Posterior cingulate gyrus (tissue), 11 donors: ENCODE results near the gene CCDC192.
"Not testable (repeated sequence)": the region's sequence is repeated elsewhere in the genome, so short reads cannot be mapped to it uniquely, and the experiment has no call there.

ENCODE experiments used
- DNase-seq, 10 donors: peaks; one replicate each; pipeline versions ENCODE4 v3.0.0 to v3.0.0-alpha.2; 2020 to 2021; ENCODE audit warnings: mixed read lengths in 3 of 10
- intact Hi-C: fragments of 100-400 bp; cut with DNase I; formaldehyde crosslinking; loops from one replicate; pipeline ENCODE4 v1.15.1; 2023

CCDC192 gene

DNA sequence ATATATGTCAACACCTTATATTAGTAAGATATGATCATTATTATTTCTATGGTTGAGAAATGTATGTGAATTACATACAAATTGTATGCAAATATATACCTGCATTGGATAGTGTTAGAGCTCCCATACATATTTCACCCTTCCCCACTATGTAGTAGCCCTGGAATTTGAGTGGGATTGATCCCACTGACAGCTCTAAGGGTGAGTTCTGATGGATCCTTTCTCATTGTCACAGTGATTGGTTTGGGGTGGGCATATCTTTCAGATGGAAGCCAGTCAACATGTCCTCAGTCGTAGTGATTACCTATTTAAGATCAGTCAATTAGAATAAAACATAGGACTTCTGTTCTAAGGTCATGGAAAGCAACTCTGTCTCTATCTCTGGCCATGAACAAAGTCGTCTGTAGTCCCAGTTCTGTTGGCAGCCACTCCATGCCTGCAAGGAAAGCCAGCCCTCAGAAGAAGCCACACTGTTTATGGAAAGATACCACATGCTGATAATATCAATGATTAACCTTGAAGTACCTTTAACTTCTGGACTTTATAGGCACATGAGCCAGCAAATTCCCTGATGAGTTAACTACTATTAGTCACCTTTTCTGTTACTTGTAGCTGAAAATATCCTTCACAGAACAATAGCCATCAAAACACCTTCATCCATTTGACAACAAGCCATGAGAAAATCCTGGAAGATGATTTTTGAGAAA, 5.1 kb upstream of the CCDC192 start:
- intact Hi-C loops = no loop called here
- no peak for DNase-seq

DNA sequence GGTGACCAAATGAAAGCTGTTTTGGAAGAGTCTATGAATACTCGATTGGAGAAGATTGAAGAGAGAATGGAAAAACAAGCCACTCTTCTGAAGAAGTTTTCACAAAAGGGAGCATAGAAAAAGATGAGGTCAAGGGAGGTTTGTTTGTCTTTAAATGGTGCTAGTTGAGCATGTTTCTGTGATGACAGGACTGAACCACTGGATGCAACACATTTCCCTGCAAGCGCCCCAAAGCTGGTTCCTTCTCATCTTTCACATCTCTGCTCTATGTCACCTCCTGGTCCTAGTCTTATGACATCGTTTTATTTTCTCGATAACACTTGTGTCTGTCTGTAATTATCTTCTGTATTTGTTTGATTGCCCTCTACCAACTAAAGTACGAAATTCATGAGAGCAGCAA, 3.8 kb upstream of the CCDC192 start:
- DNase-seq = no peak
- intact Hi-C loops = no loop called here

DNA sequence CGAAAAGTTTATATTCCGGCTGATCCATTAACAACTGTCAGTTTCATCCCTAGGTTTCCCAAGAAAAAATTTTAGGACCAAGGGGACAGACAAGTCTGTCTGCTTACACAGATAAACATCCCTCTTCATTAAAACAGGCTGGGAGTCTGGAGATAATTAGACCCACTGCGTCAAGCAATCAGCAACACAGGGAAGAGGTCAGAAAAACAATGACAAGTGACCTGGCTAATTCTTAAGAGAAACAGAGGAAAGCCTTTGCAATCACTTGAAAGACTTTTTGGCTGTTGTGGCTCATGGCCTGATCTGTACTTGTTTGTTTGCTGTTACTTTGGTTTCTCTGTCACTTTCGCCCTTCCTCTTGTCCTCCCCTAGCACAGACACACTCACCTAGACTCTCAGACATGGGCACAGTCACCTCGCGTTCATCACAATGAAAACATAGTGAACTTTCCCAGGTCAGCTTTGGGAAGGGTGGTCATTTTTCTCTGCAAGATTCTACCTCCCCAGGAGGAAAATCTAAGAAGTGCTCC, 2.9 kb upstream of the CCDC192 start:
- no peak for DNase-seq
- intact Hi-C loops = no loop called here

DNA sequence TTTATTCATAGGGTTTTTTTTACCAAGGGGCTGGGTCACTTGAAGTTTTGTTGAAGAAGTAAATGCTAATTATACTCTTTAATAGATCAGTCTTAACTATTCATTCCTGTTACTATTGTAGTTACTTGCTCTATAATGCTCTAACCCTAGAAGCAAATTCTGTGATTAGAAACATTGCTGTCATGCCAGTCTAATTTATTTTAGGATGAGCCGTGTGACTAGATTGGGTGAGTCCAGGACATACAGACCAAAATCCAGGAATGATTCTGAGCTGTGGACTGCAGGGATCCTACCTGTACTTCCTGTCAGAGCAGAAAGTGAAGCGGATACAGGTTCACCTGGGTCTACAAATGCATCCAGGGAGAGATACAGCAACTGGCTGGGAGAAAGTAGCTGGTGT, 757 bp upstream of the CCDC192 start:
- intact Hi-C loops = no loop called here
- no peak for DNase-seq

DNA sequence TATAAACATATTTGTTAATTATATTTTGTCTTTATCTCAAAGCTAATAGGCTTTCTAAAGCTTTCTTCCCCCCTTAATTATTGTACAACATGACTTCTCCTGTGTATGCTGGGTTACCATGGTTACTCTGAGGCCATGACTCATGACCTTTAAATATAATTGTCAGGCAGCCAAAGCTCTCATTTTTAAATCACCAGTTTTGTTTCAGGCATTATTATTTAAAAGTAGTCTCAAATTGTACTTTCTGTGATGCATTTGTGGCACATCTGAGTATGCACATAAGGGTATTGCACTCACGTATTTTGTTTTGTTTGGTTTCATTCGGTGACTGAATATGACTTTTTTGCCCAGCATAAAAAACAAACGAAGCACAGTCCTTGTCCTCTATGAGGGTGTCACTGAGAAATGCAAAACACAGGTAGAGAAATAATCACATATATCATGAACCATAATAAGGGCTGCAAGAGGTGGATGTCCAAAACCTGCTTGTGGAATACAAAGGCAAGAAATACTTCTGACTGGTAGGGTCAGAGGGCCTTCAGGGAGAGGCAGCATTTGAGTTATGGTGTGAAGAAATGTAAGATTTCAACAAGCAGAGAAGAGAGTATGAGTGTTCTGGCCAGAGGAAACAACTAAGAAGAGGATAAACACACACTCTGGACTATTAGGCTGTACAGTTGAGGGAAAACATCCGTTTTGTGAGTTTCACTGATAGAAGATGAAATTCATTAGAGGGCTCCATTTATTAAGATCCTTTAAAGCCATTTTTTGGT, 2.1 kb downstream of the CCDC192 start:
- intact Hi-C loops = no loop called here
- DNase-seq = no peak

DNA sequence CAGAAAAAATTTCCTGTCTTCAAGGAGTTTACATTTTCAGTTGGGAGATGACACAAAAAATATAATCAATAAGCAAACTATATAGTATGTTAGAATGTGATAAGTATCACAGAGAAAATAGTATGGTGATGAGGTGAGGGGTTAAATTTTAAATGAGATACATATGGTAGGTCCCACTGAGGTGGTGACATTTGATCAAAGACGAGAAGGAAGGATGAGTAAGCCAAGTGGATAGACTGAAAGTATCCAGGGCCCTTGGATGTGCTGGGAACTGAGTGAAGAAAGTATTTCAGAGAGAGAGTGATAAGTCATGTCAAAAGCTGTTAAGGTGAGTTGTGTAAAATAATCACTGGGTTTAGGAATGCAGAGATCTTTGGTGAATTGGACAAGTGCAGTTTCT, 3.5 kb downstream of the CCDC192 start:
- intact Hi-C loops = no loop called here
- no peak for DNase-seq

DNA sequence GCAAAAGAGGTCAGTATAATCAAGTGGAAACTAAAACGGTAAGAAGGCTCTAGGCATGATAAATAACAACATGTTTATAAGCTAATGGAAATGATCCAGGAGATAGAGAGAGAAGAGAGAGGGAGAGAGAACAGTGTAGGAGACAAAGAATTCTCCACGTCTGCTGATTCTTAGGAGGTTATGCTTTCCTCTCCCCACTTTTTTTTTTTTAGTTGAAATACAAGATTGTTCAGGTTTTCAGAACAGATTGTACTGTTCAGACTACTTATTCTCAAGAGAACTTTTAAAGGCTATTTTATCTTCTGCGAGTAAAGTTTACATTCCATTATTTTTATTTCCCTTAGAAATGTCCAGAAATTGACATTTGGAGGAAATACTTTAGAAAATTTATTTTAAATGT, 4.0 kb downstream of the CCDC192 start:
- intact Hi-C loops = no loop called here

DNA sequence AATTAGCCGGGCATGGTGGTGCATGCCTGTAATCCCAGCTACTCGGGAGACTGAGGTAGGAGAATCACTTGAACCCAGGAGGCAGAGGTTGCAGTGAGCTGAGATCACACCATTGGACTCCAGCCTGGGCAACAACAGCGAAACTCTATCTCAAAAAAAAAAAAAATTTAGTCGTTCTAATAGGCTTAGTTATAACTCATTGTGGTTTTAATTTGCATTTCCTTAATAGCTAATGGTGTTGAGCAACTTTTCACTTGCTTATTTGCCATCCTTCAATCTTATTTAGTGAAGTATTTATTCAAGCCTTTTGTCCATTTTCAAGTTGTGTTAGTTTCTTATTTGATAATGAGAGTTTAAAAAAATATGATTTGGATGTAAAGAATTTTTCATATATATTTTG, 9.9 kb downstream of the CCDC192 start:
- intact Hi-C loops, DNase-seq: not testable (repeated sequence)

More for the DNA sequence above, 4.0 kb downstream of the CCDC192 start:
- no peak for DNase-seq

DNA sequence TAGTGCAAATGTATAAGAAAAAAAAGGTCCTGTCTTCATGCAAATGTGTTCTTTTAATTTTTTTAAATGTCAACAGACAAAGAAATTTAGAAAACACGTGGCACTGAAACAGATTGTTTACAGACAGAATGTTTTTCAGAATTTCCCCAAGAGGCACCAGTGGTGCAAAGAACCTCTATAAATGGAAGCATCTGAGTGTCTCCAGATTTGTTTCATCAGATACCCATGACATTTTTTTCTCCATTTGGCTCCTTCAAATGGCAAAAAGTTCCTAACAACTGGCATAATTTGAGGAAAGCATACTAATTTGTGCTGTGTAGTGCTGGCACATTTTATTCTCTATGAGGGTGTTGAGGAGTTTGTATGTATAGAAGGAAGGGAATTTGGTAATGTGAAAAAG, 15.0 kb downstream of the CCDC192 start:
- intact Hi-C loops = no loop called here

DNA sequence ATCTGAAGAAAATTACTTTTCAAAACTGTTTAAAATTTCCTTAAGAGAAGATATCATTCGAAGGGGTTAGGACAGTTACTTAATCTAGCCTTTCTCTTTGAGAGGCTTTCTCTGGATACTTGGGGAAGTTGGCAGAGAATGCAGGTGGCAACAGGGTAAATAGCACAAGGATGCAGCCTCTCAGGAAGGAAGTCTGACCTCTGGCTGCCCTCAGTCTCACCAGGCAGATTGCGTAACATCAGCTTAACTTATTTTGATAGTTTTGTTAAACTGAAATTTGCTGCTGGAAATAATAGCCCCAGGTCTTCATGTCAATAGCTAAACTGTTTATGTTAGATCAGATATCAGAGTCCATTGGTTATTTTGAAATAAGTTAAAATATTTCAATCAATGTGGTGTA, 20.4 kb downstream of the CCDC192 start:
- intact Hi-C loops = no loop called here
- DNase-seq = no peak

More for the DNA sequence above, 15.0 kb downstream of the CCDC192 start:
- DNase-seq = no peak

DNA sequence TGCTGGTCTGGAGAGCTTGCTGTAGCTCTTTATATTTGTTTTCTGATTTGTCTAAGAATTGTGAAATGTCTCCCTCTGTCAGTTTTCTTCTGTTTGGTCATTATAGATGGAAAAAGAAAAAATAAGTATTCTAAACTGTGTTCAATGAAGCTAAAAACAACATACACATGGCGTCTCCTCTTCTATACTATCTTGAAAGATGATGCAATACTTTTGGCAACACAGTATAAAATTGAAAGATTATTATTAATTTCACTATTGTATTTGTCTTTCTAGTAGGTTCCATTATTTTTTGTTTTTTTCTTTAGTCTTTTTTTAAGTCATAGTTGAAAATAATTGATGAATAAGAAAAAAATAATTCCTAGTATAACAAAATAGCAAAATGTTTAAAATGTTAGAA, 22.5 kb downstream of the CCDC192 start:
- DNase-seq = no peak
- intact Hi-C loops = no loop called here

DNA sequence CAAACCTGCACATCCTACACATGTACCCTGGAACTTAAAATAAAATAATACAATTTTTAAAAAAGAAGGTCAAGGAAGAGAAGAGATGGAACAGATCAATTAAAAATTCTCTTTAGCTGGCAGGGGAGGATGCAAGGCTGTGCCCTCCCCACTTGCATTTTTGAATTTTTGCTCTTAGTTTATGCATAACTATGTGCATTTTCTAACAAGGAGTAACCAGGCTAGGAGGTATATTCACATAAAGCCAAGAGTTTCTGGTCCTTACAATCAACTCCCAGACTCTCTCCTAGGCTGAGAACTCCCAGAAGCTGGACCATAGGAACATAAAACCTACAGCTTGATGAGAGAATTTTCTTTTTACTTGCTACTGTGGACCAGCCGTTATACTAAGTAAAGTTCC, 29.8 kb downstream of the CCDC192 start:
- intact Hi-C loops = no loop called here
- no peak for DNase-seq

DNA sequence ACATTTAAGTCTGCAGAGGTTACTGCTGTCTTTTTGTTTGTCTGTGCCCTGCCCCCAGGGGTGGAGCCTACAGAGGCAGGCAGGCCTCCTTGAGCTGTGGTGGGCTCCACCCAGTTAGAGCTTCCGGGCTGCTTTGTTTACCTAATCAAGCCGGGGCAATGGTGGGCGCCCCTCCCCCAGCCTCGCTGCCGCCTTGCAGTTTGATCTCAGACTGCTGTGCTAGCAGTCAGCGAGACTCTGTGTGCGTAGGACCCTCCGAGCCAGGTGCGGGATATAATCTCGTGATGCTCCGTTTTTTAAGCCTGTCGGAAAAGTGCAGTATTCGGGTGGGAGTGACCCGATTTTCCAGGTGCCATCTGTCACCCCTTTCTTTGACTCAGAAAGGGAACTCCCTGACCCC, 36.2 kb downstream of the CCDC192 start:
- DNase-seq, intact Hi-C loops: not testable (repeated sequence)

DNA sequence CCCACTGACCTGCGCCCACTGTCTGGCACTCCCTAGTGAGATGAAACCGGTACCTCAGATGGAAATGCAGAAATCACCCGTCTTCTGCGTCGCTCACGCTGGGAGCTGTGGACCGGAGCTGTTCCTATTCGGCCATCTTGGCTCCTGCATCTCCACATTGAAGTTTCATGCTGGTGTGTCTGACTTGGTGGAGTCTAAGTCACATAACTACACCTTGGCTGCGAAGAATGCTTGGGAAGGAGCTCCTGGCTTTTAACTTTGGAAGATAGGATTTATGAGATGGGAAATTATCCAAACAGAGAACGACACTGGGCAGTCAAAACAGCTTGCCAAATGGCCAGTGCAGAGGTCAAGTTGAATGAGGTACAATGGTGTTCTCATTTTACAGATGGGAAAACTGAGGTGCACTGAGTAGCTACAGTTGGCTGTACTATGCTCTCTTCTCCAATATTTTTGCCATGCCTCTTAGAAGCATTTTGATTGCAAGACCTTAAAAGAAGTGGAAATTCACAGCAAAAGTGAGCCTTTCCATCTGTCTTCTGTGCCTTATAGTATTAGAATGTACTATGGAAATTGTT, 36.7 kb downstream of the CCDC192 start:
- DNase-seq = no peak
- intact Hi-C loops = no loop called here

DNA sequence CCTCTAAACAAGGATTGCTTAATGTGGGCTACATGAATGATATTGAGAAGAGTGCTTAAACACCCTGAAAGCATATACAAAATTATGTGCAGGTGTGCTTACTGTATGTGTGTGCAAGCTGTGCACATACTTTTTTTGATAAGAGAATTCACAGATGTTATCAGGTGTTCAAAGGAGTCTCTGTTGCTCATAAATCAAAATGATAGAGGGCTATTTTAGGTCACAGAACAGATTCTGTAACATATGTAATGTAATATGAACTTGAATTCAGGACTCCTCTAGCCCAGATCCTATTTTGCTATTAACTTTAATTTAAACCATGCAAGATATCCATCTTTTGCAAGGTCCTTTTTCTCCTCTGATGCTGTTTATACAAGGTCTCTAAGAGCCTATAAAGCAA, 38.2 kb downstream of the CCDC192 start:
- no peak for DNase-seq

DNA sequence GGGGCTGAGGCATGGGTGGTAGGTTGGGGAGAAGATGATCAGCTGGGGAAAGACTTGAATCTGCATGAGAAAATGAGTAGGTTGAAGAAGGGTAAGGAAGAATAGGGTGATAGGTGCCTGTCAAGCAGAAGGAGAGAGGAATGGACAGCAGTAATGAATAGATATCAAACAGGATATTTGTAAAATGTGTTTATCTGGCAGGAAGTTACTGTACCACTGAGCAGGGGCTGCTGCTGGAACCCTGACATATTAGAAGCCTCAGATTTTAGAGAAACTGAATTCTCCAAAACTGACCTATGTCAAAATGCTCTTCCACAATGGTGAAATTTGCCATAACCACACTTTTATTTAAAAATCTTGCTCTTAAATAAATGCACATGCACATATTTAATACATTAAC, 41.0 kb downstream of the CCDC192 start:
- intact Hi-C loops = no loop called here
- DNase-seq = no peak

More for the DNA sequence above, 38.2 kb downstream of the CCDC192 start:
- intact Hi-C loops = no loop called here

DNA sequence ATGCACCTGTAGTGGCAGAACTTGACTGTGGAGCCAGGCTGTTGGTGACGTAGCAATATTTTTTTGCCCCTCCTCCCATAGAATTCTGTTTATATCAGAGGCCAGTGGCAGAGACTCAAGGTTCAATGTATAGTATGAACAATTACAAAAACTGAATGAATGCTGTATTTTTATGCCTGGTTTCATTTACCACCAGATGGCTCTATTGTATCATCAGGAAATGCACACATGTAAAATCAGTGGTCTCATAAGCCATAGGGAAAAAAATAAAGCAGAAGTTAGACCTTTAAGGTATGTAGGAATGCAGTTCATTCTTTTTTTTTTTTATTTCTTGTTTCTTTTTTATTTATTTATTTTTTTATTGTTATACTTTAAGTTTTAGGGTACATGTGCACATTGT, 43.6 kb downstream of the CCDC192 start:
- intact Hi-C loops = no loop called here
- DNase-seq = no peak

DNA sequence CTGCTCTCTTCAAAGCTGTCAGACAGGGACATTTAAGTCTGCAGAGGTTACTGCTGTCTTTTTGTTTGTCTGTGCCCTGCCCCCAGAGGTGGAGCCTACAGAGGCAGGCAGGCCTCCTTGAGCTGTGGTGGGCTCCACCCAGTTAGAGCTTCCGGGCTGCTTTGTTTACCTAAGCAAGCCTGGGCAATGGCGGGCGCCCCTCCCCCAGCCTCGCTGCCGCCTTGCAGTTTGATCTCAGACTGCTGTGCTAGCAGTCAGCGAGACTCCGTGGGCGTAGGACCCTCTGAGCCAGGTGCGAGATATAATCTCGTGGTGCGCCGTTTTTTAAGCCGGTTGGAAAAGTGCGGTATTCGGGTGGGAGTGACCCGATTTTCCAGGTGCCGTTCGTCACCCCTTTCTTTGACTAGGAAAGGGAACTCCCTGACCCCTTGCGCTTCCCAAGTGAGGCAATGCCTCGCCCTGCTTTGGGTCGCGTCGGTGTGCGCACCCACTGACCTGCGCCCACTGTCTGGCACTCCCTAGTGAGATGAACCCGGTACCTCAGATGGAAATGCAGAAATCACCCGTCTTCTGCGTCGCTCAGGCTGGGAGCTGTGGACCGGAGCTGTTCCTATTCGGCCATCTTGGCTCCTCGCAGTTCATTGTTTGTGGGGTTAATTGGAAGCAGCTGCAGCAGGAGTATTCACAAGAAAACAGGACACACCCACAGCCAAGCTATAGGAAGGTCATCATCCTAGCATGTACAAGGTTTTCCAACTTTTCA, 49.5 kb downstream of the CCDC192 start:
- intact Hi-C loops = loop anchor here (10.0 kb wide), 1 partner anchor 332 kb away; the partner anchor contains the start of gene SLC12A2

DNA sequence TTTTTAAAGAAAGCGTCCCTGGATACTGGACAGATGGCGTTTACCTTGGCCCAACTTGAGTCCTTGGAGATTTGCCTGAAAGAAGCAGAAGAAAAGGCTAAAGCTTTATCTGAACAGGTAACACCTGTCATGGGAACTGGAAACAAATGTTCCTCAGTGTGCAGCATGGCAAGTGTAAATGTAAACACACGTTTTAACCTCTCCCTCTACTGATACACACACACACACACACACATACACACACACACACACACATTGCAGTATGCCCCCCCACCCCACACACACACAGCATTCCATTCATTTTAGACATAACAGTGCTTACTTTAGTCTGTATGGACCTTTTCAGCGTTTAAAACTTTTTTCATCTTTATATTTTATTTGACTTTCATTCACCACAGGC, 51.1 kb downstream of the CCDC192 start:
- no peak for DNase-seq
- intact Hi-C loops = loop anchor here (10.0 kb wide), 1 partner anchor 331 kb away; the partner anchor contains the start of gene SLC12A2

More for the DNA sequence above, 49.5 kb downstream of the CCDC192 start:
- not testable (repeated sequence) for DNase-seq

DNA sequence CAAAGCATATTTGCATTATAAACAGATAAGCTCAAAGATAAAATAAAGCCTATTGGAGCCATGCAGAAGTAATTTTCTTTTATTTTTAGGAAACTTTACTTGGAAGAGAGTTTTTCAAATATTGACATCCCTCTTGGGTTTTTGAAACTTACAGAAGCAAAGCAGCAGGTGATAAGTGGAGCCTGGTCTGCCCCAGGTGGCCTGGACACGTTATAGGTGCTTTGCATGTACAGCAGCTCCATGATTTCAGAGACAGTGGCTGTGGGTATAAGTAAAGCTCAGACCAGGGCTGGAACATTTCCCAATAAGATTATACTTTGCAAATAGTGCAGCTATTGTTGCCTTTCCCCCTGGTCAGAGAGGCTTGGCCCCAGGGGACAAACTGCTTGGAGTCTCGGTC, 51.5 kb downstream of the CCDC192 start:
- DNase-seq = no peak
- intact Hi-C loops = loop anchor here (10.0 kb wide), 1 partner anchor 330 kb away; the partner anchor contains the start of gene SLC12A2
